Activated CD8-positive, alpha-beta memory T cell treated with anti-CD3 and anti-CD28 coated beads, Interleukin-2, amount 10 ng/mL, durations not matched to agents 7 days and 5 days (primary cell): Measurements from ENCODE around the gene NCKAP5. TPM values are rescaled to one million over a fixed set of nuclear protein-coding genes. Genes with fewer than 3 reads are reported as not detected.

Experiments
- ATAC-seq: fragments of 150-1000 bp; cut with Tn5 transposase; one replicate; pipeline ENCODE4 v1.10.0; 2021; ENCODE audit warnings: moderate library complexity
- CTCF ChIA-PET: fragments of 350-600 bp; sonication (Branson Sonifier 250); formaldehyde crosslinking; loops from one replicate; lab custom pipeline; 2021; ENCODE audit warnings: antibody characterized with exemption; lab: Charles Lee
- DNase-seq: peaks from one replicate; pipeline ENCODE4 v3.0.0-alpha.2; 2020
- H3K27ac Mint-ChIP-seq: one replicate; pipeline ENCODE4 v1.8.0; 2021; ENCODE audit warnings: mild to moderate bottlenecking, mixed read lengths
- H3K27me3 Mint-ChIP-seq: one replicate; pipeline ENCODE4 v1.8.0; 2021; ENCODE audit warnings: mixed read lengths
- H3K36me3 Mint-ChIP-seq: one replicate; pipeline ENCODE4 v1.8.0; 2021; ENCODE audit warnings: mild to moderate bottlenecking, mixed read lengths
- H3K4me1 Mint-ChIP-seq: one replicate; pipeline ENCODE4 v1.8.0; 2021; ENCODE audit warnings: mixed read lengths
- H3K4me3 Mint-ChIP-seq: one replicate; pipeline ENCODE4 v1.8.0; 2021; ENCODE audit warnings: mild to moderate bottlenecking, moderate library complexity, mixed read lengths
- H3K9me3 Mint-ChIP-seq: one replicate; pipeline ENCODE4 v1.8.0; 2022; ENCODE audit warnings: low read depth, mixed read lengths
- total RNA-seq, 2 experiments: library from RNA; stranded (reverse); gene quantifications; one replicate each; pipeline ENCODE4 v1.2.3, GENCODE V29; 2021

The NCKAP5 gene
- total RNA-seq, 2 experiments from 2014 or later = not detected

DNA sequence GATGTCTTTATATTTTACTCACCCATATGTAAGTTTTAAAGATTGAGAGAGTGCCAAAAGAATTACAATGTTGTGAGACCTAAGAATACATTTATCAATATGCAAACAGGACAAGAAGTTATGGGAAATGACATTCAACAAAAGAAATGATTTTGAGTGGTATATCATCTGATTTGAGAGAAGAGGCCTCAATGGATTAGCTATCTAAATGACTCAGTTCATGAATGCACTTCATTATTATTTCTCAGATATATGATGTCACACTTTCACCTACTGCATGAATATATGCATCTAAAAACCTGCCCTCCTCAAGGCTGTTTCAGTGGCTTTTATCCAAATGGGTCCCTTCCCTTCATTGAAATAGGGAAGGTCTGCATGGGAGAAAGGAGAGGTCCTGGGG lies 769.9 kb downstream of the NCKAP5 start:
- H3K27me3 Mint-ChIP-seq = no peaks in the 10 kb centered on the region
- CTCF ChIA-PET = interaction anchor here (0.7 kb wide), 1 partner anchor 1110 kb away, joined by 3 read pairs; no protein-coding TSS in a partner anchor
- no peak overlapping the region for H3K27ac Mint-ChIP-seq
- ATAC-seq (no peak), DNase-seq (no peak)
- no peaks in the 10 kb centered on the region for H3K4me1 Mint-ChIP-seq
- no peaks in the 10 kb centered on the region for H3K9me3 Mint-ChIP-seq
- no peaks in the 10 kb centered on the region for H3K36me3 Mint-ChIP-seq
- no peak overlapping the region for H3K4me3 Mint-ChIP-seq

DNA sequence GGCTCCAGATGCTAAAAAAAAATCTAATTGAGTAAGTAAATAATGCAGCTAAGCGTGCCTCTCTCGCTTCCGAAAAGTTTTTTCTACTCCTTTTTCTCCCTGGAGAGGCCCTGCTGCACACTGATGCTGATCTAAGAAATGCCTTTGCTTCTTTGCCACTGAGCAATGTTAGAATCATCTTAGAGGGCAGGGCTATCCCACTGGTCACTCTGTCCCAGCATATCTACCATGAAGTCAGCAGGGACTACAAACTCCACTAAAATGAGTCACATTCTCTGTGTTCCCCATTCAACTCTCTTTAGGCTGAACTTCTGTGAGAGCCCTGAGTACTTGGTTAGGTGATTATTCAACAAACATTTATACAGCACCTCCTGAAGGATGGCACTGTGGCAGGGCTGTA lies 770.7 kb downstream of the NCKAP5 start:
- Mint-ChIP-seq H3K4me1 (no peaks in the 10 kb centered on the region), H3K27me3 (no peaks in the 10 kb centered on the region), H3K4me3 (no peak overlapping the region), H3K27ac (no peak overlapping the region), H3K36me3 (no peaks in the 10 kb centered on the region), H3K9me3 (no peaks in the 10 kb centered on the region)
- CTCF ChIA-PET = no interaction called here
- no peak for ATAC-seq
- no peak for DNase-seq

DNA sequence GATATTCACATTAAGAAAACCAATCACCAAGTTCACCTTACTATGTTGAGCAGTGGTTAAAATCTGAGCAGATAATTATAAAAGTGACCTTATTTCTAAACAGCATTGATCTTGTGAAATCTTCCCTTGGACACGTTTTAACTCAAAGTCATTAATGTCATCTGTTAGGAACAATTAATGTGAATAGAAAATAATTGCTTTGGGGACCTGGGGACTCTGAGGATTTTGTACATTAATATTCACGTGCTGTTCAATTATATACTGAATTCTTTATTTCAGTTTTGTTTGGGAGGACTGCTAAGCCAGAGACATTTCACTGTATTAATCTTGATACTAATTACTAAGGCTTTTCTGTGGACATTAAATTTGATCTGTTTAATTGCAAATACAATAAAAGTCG lies 771.2 kb downstream of the NCKAP5 start:
- Mint-ChIP-seq H3K4me1 (no peaks in the 10 kb centered on the region), H3K9me3 (no peaks in the 10 kb centered on the region), H3K36me3 (no peaks in the 10 kb centered on the region), H3K27ac (no peak overlapping the region), H3K4me3 (no peak overlapping the region), H3K27me3 (no peaks in the 10 kb centered on the region)
- DNase-seq (no peak), ATAC-seq (no peak)
- CTCF ChIA-PET = no interaction called here

DNA sequence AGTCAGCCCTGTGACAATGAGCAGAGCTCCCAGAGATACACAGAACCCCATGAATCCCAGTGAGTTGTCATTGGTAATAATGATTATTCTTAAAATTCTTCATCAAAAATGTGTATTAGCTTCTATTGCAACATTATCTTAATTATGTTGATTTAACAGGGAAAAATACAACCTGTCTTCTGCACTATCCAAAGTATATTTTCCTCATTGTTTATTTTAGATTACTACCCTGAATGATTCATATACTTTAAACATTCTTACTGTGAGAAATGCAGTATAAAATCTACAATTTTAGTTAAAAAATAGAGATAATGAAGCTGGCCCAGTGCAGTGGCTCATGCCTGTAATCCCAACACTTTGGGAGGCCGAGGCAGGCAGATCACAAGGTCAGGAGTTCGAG lies 773.0 kb downstream of the NCKAP5 start:
- Mint-ChIP-seq H3K27me3 (no peaks in the 10 kb centered on the region), H3K4me1 (no peaks in the 10 kb centered on the region), H3K4me3 (no peak overlapping the region), H3K36me3 (no peaks in the 10 kb centered on the region), H3K27ac (no peak overlapping the region), H3K9me3 (no peaks in the 10 kb centered on the region)
- CTCF ChIA-PET = no interaction called here
- DNase-seq = no peak
- ATAC-seq = no peak

DNA sequence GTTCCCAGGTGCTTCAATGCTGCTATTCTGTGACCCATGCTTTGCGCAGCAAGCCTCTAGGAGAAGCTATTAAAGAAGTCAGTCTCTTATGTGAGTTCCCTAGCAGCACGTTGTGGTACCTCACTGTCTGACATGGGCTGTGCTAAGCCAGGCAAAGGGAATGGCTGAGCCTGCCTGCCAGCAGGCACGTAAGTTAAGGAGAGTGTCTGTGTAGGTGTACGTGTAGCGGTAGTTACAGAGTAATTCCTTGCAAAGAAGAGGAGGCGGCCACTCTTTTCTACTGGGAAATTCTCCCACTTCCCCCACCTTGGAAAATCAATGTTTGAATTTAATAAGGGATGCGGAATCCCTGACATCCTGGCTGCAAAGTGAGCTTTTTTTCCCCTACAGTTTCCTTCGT lies 774.7 kb downstream of the NCKAP5 start:
- Mint-ChIP-seq H3K4me3 (no peak overlapping the region), H3K4me1 (no peaks in the 10 kb centered on the region), H3K27me3 (no peaks in the 10 kb centered on the region), H3K36me3 (no peaks in the 10 kb centered on the region), H3K27ac (no peak overlapping the region), H3K9me3 (no peaks in the 10 kb centered on the region)
- no peak for ATAC-seq
- no peak for DNase-seq
- CTCF ChIA-PET = no interaction called here

DNA sequence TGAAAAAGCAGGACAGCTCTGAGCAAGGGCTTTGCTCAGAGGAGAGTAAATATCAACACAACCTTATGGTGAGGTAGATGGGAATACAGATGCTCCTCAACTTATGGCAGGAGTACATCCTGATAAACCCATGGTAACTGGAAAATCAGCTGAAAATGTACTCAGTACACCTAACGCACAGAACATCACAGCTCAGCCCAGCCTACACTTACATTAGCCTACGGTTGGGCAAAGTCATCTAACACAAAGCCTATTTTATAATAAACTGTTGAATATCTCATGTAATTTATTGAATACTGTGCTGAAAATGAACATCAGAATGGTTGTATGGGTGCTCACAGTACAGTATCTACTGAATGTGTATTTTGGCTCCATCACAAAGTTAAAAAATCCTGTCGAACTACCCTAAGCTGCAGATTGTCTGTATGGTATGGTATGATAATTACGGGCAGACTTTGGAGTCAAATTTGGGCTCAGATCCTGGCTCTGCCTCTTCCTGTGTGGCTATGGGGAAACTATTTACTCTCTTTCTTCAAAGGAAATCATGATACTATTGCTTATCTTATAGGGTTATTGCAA lies 778.0 kb downstream of the NCKAP5 start:
- no peak for DNase-seq
- Mint-ChIP-seq H3K9me3 (no peaks in the 10 kb centered on the region), H3K27me3 (no peaks in the 10 kb centered on the region), H3K4me3 (no peak overlapping the region), H3K4me1 (no peaks in the 10 kb centered on the region), H3K27ac (no peak overlapping the region), H3K36me3 (no peaks in the 10 kb centered on the region)
- no peak for ATAC-seq
- CTCF ChIA-PET = no interaction called here

DNA sequence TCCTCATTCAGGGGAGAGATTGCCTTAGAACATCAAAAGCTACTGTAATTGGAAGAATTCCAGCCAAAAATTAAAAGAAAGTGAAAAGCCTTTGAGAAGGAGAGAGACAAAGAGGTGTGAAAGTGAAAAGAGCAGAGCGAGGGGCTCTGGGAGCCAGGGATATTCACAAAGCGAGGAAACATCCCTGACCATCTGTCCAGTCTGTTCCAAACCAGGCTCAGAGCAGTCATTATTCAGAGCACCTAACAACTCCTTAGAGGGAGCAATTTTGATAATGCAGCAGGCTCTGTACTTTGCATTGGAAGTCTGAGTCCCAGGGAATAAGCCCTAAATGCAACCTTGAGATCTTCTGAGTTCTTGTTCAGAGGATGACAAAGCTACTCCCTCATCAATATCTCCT lies 779.2 kb downstream of the NCKAP5 start:
- no peak overlapping the region for H3K4me3 Mint-ChIP-seq
- H3K27ac Mint-ChIP-seq = no peak overlapping the region

DNA sequence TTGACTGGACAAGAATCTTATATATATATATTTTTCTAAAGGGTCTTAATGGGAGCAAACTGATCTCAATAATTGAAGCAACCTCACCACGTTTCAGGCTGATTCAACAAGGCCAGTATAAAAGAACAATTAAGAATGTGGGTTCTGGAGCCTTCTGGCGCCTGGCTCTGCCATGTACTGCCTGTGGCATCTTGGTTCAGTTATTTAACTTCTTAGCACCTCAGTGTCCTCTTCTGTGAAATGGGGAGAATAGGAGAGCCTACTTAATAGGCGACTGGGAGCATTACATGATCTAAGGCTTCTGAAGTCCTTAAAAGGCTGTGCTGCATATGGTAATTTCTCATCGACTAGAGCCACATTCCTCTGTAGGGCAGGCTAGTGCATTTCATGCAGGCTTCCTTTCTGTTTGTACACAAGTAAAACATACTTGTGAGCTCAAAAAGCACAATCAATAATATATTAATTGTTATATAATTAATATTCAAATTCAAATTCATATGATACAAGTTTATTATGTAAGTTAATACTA lies 779.9 kb downstream of the NCKAP5 start:
- H3K4me3 Mint-ChIP-seq = no peak overlapping the region
- ATAC-seq (no peak), DNase-seq (no peak)
- no peaks in the 10 kb centered on the region for H3K9me3 Mint-ChIP-seq
- H3K4me1 Mint-ChIP-seq = no peaks in the 10 kb centered on the region
- no peak overlapping the region for H3K27ac Mint-ChIP-seq
- no peaks in the 10 kb centered on the region for H3K36me3 Mint-ChIP-seq
- CTCF ChIA-PET = no interaction called here
- H3K27me3 Mint-ChIP-seq = no peaks in the 10 kb centered on the region

More for the DNA sequence above, 779.2 kb downstream of the NCKAP5 start:
- Mint-ChIP-seq H3K27me3 (no peaks in the 10 kb centered on the region), H3K36me3 (no peaks in the 10 kb centered on the region), H3K4me1 (no peaks in the 10 kb centered on the region), H3K9me3 (no peaks in the 10 kb centered on the region)
- DNase-seq (no peak), ATAC-seq (no peak)
- CTCF ChIA-PET = no interaction called here

DNA sequence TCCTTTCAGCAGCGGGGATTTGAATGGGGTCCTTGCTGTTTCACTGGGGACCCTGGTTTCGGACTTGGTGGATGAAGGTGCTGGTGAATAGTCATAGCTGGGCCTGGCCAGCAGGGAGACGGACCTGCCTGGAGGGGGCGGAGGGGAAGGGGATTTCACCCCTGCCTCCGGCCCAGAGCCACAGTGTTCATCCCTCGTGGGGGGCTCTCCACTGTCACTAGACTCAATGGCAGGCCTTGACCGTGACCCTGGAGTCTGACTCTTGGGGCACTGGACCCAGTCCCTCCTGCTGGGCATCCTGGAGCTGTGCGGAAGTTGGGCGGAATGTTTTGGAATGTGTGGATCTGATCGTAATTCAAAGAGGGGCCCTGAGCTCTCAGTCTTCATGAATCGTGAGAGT lies 784.4 kb downstream of the NCKAP5 start:
- Mint-ChIP-seq H3K27me3 (no peaks in the 10 kb centered on the region), H3K4me1 (no peaks in the 10 kb centered on the region), H3K27ac (no peak overlapping the region), H3K36me3 (no peaks in the 10 kb centered on the region), H3K9me3 (no peaks in the 10 kb centered on the region), H3K4me3 (no peak overlapping the region)
- no peak for ATAC-seq
- CTCF ChIA-PET = no interaction called here
- DNase-seq = no peak

DNA sequence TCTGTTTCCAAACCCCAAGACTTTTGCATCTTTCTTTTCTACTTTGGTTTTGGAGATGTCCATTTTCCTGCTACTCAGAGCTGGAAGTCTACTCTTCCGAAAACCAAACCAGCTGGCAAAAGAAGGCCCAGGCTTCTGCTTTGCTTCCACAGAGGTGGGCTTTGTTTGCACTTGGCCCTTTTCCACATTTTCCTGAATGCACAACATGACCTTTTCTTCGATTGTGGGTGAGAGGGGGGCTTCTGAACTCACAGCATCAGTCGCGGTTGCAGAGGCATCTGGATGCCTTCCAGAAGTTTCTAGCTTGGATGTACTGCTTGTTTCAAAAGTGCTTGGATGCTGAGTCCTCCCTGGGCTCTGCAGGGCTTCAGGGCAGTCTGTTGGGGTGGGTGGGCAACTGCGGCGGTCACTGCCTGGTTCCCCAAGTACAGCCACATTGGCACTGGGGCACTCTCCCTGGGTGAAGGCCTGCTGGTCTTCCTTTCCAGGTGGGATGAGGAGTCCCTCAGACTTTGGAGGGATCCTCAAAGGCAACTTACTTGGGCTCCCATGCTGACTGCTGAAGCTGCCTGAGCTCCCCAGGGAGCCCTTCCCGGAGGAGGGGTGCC lies 786.0 kb downstream of the NCKAP5 start:
- ATAC-seq (no peak), DNase-seq (no peak)
- H3K36me3 Mint-ChIP-seq = no peaks in the 10 kb centered on the region
- H3K27ac Mint-ChIP-seq = no peak overlapping the region
- no peaks in the 10 kb centered on the region for H3K27me3 Mint-ChIP-seq
- no peaks in the 10 kb centered on the region for H3K9me3 Mint-ChIP-seq
- no peak overlapping the region for H3K4me3 Mint-ChIP-seq
- CTCF ChIA-PET = no interaction called here
- H3K4me1 Mint-ChIP-seq = no peaks in the 10 kb centered on the region

DNA sequence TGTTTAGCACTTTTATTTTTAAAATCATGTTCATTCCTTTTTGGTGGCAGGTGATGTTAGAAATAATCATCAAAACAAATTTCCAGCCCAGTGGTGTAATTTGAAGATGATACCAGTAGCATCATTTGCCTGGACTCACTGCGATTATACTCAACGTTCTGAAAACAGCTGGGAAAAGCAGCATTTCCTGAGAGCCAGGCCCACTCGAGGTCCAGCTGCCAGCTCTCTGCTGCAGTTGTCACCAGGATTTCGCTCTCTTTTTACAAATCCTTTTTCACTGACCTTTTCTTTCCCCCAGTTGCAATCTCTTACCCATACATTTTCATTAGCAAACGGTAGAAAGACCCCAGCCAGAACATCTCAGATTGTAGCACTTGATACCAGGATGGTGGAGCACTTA lies 787.6 kb downstream of the NCKAP5 start:
- H3K27me3 Mint-ChIP-seq = no peaks in the 10 kb centered on the region
- DNase-seq = no peak
- H3K36me3 Mint-ChIP-seq = no peaks in the 10 kb centered on the region
- CTCF ChIA-PET = no interaction called here
- no peaks in the 10 kb centered on the region for H3K4me1 Mint-ChIP-seq
- ATAC-seq = no peak
- H3K9me3 Mint-ChIP-seq = no peaks in the 10 kb centered on the region
- no peak overlapping the region for H3K27ac Mint-ChIP-seq
- H3K4me3 Mint-ChIP-seq = no peak overlapping the region

DNA sequence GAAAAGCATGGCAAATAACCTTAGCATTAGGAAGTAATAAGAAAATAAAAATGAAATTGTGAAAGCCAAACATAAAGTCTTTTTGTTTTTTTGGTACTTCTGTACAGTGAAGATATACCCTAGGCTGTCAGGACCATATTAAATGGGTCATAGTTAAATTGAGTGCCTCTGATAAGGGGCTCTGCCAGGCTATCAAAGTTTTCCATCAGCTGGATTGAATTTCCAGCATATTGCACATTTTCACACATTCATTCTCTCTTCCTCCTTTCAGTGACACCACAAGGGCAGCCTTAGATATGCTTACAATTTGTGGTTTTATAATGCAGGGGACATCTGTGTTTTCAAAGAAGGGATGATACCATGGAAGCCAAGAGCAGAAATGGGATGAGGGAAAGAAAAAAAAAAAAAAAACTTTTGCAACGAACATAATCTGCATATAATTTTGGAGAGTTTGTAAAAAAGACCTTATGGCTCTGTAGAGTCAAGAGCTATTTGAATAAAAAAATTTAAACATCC lies 789.0 kb downstream of the NCKAP5 start:
- CTCF ChIA-PET = no interaction called here
- H3K36me3 Mint-ChIP-seq = no peaks in the 10 kb centered on the region
- no peak for ATAC-seq
- no peaks in the 10 kb centered on the region for H3K27me3 Mint-ChIP-seq
- no peak overlapping the region for H3K4me3 Mint-ChIP-seq
- no peaks in the 10 kb centered on the region for H3K9me3 Mint-ChIP-seq
- H3K27ac Mint-ChIP-seq = no peak overlapping the region
- H3K4me1 Mint-ChIP-seq = no peaks in the 10 kb centered on the region
- no peak for DNase-seq

DNA sequence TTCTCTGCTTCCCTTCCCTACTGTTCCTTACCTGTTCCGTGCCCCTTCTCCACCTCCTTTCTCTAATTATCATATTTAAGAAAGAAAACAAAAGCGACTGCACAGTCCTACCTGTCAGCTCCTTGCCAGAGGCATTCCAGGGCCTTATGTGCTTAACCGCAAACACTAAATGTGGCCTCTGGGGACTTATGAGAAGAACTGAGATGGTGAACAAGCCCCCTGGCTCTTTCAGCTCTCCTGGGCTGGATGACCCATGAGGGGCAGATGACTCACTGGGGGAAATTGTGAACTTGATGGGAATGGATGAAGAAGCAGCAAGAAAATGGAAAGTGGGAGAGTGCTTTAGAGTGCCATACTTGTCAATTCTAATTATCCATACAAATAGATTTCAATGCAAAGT lies 792.0 kb downstream of the NCKAP5 start:
- ATAC-seq (no peak), DNase-seq (no peak)
- H3K36me3 Mint-ChIP-seq = no peaks in the 10 kb centered on the region
- no peak overlapping the region for H3K27ac Mint-ChIP-seq
- H3K27me3 Mint-ChIP-seq = no peaks in the 10 kb centered on the region
- H3K4me1 Mint-ChIP-seq = no peaks in the 10 kb centered on the region
- CTCF ChIA-PET = no interaction called here
- no peak overlapping the region for H3K4me3 Mint-ChIP-seq
- no peaks in the 10 kb centered on the region for H3K9me3 Mint-ChIP-seq

DNA sequence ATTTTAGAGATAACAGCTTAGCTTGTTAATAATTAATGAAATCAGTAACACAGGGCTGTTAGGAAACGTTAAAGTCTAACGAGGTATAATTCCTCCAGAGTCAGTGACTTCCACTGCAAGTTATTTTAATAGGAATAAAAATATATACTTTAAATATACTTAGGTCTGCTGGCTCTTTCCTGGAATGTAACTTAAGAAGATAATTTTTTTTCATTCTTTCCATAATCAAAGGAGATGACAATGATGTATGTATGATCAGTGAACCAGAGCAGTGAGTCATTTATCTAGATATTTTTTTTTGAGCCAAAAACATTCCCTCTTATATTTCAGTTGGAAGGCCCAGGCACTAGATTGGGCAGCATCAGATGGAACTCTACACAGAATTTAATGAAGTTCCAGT lies 794.1 kb downstream of the NCKAP5 start:
- no peak overlapping the region for H3K27ac Mint-ChIP-seq
- H3K4me3 Mint-ChIP-seq = no peak overlapping the region
- H3K36me3 Mint-ChIP-seq = no peaks in the 10 kb centered on the region
- H3K27me3 Mint-ChIP-seq = no peaks in the 10 kb centered on the region
- DNase-seq (no peak), ATAC-seq (no peak)
- CTCF ChIA-PET = no interaction called here
- H3K4me1 Mint-ChIP-seq = no peaks in the 10 kb centered on the region
- H3K9me3 Mint-ChIP-seq = no peaks in the 10 kb centered on the region
